Measurements from ENCODE around the gene ISG15. TPM values are rescaled to one million over a fixed set of nuclear protein-coding genes. Genes with fewer than 3 reads are reported as not detected.
"Not testable (repeated sequence)": the region's sequence is repeated elsewhere in the genome, so short reads cannot be mapped to it uniquely, and the experiment has no call there.

ISG15 gene
- total RNA-seq, 1 donor from 2014 or later = 18.8 TPM

DNA sequence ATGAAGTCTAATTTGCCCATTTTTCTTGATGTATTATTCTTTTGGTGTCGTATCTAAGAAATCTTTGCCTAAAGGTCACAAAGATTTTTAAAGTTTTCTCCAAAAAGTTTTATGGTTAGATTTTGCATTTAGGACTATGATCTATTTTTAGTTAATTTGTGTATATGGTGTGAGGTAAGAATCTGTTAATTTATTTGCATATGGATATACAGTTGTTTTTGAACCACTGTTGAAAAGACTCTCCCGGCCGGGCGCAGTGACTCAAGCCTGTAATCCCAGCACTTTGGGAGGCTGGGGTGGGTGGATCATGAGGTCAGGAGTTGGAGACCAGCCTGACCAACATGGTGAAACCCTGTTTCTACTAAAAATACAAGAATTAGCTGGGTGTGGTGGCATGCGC is 25.2 kb upstream of the ISG15 start:
- ATAC-seq; DNase-seq (ENCODE audit: low spot score); intact Hi-C loops (cut with DNase I): not testable (repeated sequence)

DNA sequence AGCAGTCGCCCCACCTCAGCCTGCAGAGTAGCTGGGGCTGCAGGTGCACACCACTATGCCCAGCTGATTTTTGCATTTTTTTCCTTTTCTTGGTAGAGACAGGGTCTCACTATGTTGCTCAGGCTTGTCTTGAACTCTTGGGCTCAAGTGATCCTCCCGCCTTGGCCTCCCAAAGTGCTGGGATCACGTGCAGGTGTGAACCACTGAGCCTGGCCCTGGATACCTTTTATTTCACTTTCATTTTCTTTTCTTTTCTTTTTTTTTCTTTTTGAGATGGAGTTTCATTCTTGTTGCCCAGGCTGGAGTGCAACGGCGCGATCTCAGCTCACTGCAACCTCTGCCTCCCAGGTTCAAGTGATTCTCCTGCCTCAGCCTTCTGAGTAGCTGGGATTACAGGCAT is 22.0 kb upstream of the ISG15 start:
- ATAC-seq; DNase-seq (ENCODE audit: low spot score); intact Hi-C loops (cut with DNase I): not testable (repeated sequence)

GRCh38 chr1:991895-992294 is 21.4 kb upstream of the ISG15 start:
- no peak for DNase-seq (ENCODE audit: low spot score)
- intact Hi-C loops (cut with DNase I) = no loop called here
- no peak for ATAC-seq

DNA sequence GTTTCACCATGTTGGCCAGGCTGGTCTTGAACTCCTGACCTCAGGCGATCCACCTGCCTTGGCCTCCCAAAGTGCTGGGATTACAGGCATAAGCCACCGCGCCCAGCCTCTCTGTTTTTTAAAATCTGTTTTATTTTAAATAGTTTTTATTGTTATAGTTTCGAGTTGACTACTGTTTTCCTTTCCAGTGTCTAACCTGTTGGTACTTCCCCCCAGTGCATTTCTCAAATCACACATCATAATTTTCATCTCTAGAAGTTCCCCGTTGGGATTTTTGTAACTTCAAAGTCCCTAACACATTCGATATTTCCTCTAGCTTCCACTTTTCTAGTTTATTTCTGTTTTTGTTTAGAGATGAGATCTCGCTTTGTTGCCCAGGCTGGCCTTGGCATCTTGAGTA is 20.9 kb upstream of the ISG15 start:
- ATAC-seq (no peak), DNase-seq (ENCODE audit: low spot score) (no peak)
- intact Hi-C loops (cut with DNase I) = no loop called here

DNA sequence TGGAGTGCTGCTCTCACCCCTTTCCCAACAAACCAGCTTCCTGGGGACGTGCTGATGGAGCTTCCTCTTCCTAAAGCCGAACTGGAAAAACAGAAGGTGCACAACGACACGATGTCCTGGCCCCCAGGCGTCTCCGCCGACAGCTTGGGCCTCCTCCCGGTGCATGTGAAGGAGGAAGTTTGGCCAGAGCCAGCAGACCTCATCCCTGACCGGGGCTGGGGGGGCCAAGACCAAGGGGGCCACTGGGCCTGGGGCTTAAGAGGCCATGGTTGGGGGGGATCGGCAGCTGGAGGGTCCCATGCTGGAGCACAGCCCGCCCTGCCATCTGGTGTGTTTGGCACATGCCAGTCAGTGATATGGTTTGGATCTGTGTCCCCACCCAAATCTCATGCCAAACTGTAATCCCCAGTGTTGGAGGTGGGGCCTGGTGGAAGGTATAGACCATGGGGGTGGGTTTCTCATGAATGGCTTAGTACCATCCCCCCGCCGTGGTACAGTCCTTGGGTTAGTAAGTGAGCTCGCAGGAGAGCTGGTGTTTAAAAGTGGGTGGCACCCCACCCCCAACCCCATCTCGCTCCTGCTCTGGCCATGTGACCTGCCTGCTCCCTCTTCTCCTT is 19.8 kb upstream of the ISG15 start:
- ATAC-seq (no peak), DNase-seq (ENCODE audit: low spot score) (no peak)
- intact Hi-C loops (cut with DNase I) = no loop called here

DNA sequence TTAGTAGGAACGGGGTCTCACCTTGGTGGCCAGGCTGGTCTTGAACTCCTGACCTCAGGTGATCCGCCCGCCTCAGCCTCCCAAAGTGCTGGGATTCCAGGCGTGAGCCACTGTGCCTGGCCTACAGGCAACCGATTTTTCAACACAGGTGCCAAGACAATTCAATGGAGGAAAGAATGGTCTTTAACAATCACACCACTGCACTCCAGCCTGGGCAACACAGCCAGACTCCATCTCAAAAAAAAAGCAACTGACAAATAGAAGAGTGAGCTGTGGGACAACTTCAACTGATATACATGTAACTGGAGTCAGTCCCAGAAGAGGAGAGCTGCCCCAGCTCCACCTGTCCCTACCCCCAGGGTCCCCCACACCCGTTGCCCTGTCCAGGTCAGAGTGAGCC is 18.8 kb upstream of the ISG15 start:
- intact Hi-C loops (cut with DNase I); ATAC-seq; DNase-seq (ENCODE audit: low spot score): not testable (repeated sequence)

- intact Hi-C loops (cut with DNase I) = no loop called here
- ATAC-seq (no peak), DNase-seq (ENCODE audit: low spot score) (no peak)
Measured at GRCh38 chr1:995665-996633, 17.3 kb upstream of the ISG15 start.

DNA sequence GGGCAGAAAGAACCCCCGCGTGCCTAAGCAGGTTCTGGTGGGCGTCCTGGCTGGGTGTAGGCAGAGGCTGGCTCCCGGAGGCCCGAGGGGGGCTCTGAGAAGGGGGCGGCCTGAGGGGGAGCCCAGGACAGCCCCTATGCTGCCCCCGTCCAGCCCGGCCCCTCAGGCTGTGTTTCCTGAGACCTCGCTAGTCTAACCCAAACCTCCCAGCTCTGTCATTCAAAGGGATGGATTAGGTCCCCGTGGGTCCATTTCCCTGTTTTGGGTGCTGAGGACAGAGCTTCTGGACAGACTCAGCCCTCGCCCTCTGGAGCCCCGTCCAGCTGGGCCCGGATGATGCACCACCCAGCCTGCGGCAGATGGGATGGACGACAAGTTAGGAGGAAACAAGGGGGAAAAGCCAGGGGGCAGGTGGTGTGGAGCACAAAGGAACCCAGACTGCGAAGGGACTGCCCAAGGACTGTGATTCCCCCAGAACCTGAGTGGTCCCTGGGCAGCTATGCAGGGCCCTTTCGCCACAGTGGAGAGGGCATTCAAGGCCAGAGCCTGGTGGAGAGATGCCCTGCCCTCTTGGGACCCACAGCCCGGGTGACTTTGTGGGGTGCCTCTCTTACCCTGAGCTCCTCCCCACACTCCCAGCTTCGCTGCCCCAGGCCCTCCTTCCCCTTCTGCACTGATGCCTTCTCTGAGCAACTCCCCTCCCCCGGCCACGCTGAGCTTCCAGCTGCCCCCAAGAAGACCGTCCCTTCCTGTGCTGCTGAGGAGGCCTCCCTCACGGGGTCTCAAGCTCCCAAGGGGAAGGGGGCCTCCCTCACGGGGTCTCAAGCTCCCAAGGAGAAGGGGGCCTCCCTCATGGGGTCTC is 16.2 kb upstream of the ISG15 start:
- no peak for DNase-seq (ENCODE audit: low spot score)
- ATAC-seq = no peak
- intact Hi-C loops (cut with DNase I) = no loop called here

GRCh38 chr1:997713-997992 is 15.6 kb upstream of the ISG15 start:
- intact Hi-C loops (cut with DNase I) = no loop called here
- DNase-seq (ENCODE audit: low spot score) = no peak
- ATAC-seq = no peak

- ATAC-seq = no peak
- DNase-seq (ENCODE audit: low spot score) = no peak
- intact Hi-C loops (cut with DNase I) = no loop called here
Measured at GRCh38 chr1:997993-998744, 15.1 kb upstream of the ISG15 start.

- ATAC-seq = no peak
- no peak for DNase-seq (ENCODE audit: low spot score)
- intact Hi-C loops (cut with DNase I) = no loop called here
Measured at GRCh38 chr1:998745-998994, 14.6 kb upstream of the ISG15 start.

DNA sequence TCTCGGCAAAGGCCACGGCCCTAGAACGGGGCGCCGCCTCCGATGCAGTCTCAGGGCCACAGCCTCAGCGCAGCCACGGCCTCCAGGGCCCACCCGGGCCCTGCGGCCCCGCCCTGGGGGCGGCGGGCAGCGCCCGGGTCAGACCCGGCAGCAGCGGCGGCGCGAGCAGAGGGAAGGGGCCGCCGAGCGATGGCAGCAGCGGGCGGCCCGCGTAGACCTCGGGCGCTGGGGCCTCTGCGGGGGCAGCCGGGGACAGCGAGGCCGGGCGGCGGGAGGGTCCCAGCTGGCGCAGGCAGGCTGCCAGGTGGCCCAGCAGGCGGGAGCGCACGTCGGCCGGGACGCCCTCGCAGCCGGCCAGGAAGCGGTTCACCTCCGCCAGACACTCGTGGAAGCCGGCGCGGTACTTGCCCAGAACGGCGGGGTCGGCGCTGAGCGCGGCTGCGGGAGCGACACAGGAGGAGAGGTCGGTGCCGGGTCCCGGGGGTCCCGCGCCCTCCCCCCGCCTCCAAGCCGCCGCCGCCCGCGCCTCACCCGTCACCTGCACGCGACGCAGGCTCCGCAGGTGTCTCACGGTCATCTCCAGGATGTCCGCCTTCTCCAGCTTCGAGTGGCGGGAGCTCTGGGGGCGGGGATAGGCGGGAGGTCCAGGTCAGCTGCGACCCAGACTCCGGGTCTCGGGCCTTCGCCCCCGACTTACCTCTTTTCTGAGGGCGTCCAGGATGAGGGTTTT is 14.1 kb upstream of the ISG15 start:
- no peak for DNase-seq (ENCODE audit: low spot score)
- no peak for ATAC-seq

GRCh38 chr1:999725-1000356 is 13.5 kb upstream of the ISG15 start, which contains the start of gene HES4:
HES4 (minus strand) TSS chr1:1000097; CDS start chr1:999973, 124 bp downstream.
- ATAC-seq = peak; percentile 80
- peak; percentile 90 for DNase-seq (ENCODE audit: low spot score)
- intact Hi-C loops (cut with DNase I) = no loop called here

More for the DNA sequence above, 14.1 kb upstream of the ISG15 start:
- intact Hi-C loops (cut with DNase I) = no loop called here

DNA sequence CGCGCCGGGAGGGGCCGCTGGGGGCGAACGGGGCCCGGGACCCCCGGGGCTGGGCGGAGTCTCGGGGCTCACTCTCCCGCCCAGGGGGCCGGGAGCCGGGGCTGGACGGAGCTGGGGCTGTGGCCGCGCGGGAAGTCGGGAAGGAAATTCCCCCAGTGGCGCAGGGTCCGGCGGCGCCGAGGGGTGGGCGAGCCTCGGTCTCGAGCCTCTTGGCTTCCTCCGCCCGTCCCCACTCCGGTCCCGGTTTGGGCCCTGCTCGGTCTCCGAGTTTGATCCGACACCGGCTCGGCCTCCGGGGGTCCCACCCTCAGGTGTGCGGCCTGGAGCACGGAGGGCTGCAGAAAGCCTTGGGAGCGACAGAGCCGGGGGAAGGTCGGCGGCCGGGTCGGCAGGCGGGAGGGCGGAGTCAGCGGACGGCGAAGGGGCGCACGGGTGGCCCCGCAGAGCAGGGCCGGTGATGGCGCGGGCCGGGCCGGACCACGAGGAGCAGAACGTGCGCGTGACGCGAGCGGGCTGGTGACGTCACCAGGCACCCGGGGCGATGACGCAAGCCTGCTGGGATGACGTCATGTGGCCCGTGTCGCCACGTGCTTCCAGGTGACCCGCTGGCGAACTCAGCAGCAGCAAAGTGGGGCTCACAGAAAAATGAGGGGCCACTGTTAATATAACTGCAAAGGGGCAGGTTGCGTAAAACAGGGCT is 12.8 kb upstream of the ISG15 start:
- intact Hi-C loops (cut with DNase I) = no loop called here

DNA sequence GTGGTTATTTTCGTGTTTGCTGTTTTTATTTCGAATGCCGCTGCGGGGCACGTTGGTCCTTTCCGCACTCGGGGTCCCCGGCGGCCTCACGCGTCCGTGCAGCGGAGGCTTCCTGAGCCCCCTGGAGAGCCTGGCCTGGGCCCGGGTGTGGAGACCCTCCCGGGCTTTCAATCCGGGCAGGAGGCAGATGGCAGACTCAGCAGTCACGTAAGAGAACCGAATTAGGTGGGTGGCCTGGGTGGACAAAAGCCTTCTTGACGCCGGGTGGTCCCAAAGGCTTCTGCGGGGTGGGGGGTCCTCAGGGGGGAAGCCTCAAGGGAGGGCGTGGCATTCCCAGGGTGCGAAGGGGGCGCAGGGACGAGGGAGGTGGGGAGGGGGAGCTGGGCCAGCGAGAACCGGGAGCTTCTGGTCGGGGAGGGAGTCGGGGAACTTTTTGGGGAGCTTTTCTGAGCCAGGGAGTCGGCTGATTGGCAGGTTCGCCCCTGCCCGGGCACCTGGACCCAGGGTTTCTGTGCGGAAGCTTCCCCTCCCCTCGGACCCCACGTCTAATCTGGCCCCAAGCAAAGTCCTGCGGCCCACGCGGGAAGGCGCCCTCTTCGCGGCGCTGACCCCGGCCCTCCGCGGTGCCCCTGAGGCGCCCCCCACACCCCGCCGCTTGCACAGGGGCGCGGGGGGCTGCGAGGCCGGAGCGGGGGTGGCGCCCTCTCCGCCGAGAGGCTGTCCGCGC is 12.1 kb upstream of the ISG15 start:
- no peak for DNase-seq (ENCODE audit: low spot score)
- intact Hi-C loops (cut with DNase I) = no loop called here
- ATAC-seq = no peak

More for the DNA sequence above, 12.8 kb upstream of the ISG15 start:
- ATAC-seq (peak; percentile 71), DNase-seq (ENCODE audit: low spot score) (peak; percentile 87)

DNA sequence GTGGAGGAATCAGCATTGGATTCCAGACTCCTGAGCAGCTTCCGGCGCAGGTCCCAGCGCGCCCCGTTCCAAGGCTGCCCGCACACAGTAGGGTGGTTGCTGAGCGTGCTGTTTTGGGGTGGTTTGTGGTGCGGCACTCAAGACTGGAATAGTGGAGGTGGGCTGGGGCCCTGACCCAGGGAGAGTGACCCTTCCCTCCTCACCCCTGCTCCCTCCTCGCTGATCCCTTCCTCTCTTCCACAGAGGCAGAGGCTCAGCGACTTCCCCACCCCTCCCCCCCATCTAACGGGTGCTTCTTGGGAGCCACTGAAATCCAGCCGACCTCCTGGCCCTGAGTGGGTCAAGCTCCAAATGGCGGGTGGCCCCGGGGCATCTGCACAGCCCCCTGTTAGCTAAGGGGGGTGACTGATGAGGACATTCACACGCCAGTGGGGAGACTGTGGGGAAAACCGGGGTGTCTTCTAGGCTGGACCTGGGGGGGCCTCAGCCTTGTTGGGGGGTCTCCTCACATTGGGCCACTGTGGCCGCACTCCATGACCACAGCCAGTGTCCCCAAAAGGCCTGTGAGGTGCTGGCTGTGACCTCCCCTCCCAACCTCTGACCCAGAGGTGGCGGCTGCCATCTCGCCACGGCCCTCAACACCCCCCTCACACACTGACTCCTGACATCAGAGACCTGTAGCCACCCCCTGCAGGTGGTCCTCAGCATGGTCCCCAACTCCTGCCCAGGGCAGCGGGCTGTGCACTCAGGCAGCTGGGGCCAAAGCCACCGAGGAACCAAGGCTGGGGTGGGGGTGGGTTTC is 9.5 kb upstream of the ISG15 start:
- intact Hi-C loops (cut with DNase I) = no loop called here
- ATAC-seq = no peak
- no peak for DNase-seq (ENCODE audit: low spot score)

Measured in sciatic nerve (tissue), 2 donors.